Right cardiac atrium (tissue), 5 donors: ENCODE results near the gene LYSMD2. TPM values are rescaled to one million over a fixed set of nuclear protein-coding genes. Genes with fewer than 3 reads are reported as not detected.

Experiments
- ATAC-seq, 2 donors: fragments of 200-7000 bp; cut with Tn5 transposase; one replicate each; pipeline versions ENCODE4 v1.8.0 to v1.9.1; 2020; ENCODE audit warnings: moderate library complexity in 2 of 2, mild to moderate bottlenecking in 1 of 2
- DNase-seq, 3 donors: peaks; one replicate each; pipeline ENCODE4 v3.0.0-alpha.2; 2020
- H3K27ac ChIP-seq: one replicate; pipeline ENCODE4 v1.5.1; 2013; ENCODE audit warnings: mild to moderate bottlenecking, low read length, control low read depth, moderate library complexity
- H3K27me3 ChIP-seq: one replicate; pipeline ENCODE4 v1.6.1; 2013; ENCODE audit not compliant: control insufficient read depth, insufficient read depth
- H3K4me1 ChIP-seq: one replicate; pipeline ENCODE4 v1.6.1; 2013; ENCODE audit warnings: low read length; ENCODE audit not compliant: control insufficient read depth, insufficient read depth
- H3K4me3 ChIP-seq: one replicate; pipeline ENCODE4 v1.5.1; 2013; ENCODE audit warnings: low read length, control low read depth
- H3K9me3 ChIP-seq: one replicate; pipeline ENCODE4 v1.6.1; 2013; ENCODE audit warnings: low read length; ENCODE audit not compliant: control insufficient read depth
- WGBS: extraction: QIAGEN DNeasy Blood & Tissue Kit; methylation state at CpG from one replicate; pipeline ENCODE4 v1.1.7; 2013; 5-methylcytosine and 5-hydroxymethylcytosine counted together
- intact Hi-C, 4 donors: fragments of 100-400 bp; cut with DNase I; formaldehyde crosslinking; loops; one replicate each; pipeline versions ENCODE4 v1.11.0 to v1.14.0; 2022 to 2023
- polyA plus RNA-seq: library from polyadenylated mRNA; stranded (reverse); fragments of 200-250 nt; gene quantifications from one replicate; pipeline ENCODE4 v1.2.3, GENCODE V29; 2013
- total RNA-seq, 4 donors: library from RNA; stranded (reverse); fragmentation: NEBNext Ultra II Directional; extraction: Animal tissue kit (Norgen Biotek cat#: 25700); gene quantifications; one replicate each; pipeline ENCODE4 v1.2.1, GENCODE V29; 2021
- donor health status: healthy with polysubstance abuse.
- donor health status: DM: no; HTN: yes; CAD: no.
- donor health status: DM: no; HTN: no; CAD: no.
- donor health status: DM: no; HTN: yes; CAD: no; lungs with severe emphysema.
- donor health status: DM: yes; HTN: yes; CAD: no.

Gene LYSMD2
- total and polyA plus RNA-seq, 5 donors, result 6.5 to 7.8 (median 6.8) TPM

DNA sequence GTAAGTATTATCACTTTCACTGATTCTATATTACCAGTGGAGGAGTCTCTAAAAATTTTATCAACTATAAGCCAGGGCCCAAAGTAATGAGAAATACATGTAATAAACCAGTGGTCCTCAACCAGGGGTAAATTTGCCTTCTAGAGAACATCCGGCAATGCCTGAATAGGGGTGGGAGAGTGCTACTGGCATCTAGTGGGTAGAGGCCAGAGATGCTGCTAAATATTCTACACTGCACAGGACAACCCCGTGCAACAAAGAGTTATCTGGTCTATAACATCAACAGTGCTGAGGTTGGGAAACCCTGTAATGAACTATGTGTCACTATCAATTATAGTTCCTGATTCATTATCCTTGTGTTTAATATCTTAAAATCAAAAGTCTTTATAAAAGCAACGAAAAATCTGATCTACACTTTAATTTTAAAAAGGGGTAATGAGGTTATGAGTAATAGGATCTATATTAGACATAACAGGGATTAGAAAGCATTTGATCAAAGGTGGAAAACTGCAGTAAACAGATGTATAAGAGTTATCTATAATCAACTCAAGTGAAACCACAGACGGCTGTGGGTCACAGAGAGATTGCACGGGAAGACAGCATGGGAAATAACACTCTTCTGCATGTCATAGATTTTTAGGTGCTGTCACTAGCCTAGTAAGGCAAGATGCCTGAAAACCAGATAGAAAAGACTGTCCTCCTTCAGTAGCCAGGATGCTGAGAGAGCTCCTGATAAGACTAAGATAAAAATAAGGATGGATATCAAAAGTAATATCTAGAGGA is 2.0 kb downstream of the LYSMD2 start:
- Histone ChIP-seq H3K27ac (no peak overlapping the region), H3K9me3 (no peaks in the 10 kb centered on the region), H3K27me3 (no peaks in the 10 kb centered on the region), H3K4me1 (peaks cover 8% of the 10 kb centered on the region), H3K4me3 (no peak overlapping the region)
- DNase-seq (no peak), ATAC-seq (no peak)
- 61% methylated on average over 5 of the region's 5 CpGs for WGBS
- intact Hi-C loops, result no loop called here

DNA sequence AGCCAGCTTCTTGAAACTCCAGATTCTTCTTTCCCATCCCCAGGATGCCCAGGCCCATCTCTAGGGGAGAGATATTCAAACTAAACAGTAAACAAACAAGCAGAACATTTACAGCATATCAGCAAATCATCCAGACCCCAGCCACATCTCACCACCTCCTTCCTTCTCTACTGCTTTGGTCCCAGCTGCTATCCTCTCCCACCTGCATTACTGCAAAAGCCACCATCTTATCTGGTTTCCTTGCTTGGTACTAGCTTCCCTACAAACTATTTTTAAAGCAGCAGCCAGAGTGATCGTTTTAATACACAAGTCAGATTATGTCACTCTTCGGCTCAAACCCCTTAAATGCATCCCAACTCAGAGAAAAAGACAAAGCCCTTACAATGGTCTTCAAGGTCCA is 4.8 kb downstream of the LYSMD2 start:
- no peaks in the 10 kb centered on the region for H3K9me3 ChIP-seq
- H3K4me1 ChIP-seq, result peaks cover 8% of the 10 kb centered on the region
- H3K27me3 ChIP-seq, result no peaks in the 10 kb centered on the region
- H3K4me3 ChIP-seq, result no peak overlapping the region
- H3K27ac ChIP-seq, result no peak overlapping the region
- intact Hi-C loops, result no loop called here
- WGBS, result 50% methylated on average over 2 of the region's 2 CpGs
- DNase-seq (no peak), ATAC-seq (no peak)

DNA sequence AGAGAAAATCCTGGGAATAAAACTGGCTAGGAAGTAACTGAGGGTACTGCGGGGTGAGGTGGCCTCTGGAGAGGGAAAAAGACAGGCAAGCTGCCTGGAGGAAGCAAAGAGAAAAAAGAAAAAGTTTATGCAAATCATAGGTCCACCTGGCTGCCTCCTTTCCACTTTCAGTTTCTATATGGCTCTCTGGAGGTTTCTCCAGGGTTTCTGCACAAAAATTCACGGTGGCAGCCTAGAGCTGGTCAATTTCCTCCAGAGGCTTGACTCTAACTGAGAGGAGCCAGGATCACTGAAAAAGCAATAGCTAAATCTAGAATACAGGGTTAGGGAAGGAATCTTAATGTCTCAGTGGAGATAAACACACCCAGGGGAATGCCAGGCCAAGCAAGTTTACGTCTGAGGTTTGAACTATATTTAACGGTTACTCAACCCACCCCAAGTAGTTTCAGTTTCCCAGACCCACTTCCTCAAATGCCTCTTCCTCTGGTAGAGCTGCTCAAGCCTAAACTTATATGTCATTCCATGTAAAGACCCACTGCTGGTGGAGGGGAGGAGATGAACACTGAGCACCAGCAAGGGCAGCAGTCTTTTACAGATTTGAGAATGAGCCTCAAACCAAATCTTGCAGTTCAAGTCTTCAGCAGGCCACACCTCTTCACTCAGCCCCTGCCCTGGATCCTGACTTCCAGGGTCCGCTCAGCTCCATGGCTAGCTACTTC is 5.7 kb downstream of the LYSMD2 start:
- ATAC-seq, result peak; percentile 64 to 76
- intact Hi-C loops, result no loop called here
- Histone ChIP-seq H3K4me1 (peaks cover 16% of the 10 kb centered on the region), H3K4me3 (peak overlapping the region; percentile 28), H3K9me3 (no peaks in the 10 kb centered on the region), H3K27ac (peak overlapping the region; percentile 60), H3K27me3 (no peaks in the 10 kb centered on the region)
- DNase-seq, result no peak
- WGBS, result 36% methylated on average over 5 of the region's 5 CpGs

DNA sequence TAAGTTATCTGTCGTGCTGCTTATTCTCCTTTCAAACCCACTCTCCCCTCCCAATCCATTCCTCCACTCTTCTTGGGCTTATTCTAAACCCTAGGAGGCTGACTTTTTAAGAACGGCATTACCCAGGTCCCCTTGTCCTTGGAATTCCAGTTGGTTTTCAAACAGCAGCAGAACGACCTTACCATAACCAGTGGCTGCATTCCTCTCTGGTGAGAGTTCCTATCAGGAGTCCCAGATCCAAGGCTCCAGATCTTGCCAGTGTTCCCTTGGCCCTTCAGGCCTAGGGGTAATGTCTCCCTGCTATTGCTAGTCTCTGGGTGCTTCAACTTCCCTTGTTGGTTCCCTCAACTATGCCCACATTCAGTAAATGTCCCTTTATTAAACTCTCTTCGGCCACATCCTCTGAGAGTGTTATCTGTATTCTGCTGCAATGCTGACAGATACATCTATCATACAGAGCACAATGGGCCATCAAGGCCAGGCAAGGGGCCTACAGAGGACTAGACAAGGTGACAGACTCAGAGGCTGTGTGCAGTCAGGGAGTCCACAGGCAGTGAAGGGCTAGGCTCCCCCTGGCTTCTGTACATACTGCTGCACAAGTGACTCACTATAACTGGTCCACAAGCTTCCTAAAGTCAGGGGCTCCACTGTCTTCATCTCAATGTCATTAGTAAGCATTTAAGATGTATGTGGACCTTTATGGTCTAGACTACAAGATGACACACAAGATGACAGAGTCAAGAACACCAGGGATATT is 10.1 kb downstream of the LYSMD2 start:
- intact Hi-C loops, result no loop called here
- no peak for DNase-seq
- H3K27ac ChIP-seq, result peak overlapping the region; percentile 8

DNA sequence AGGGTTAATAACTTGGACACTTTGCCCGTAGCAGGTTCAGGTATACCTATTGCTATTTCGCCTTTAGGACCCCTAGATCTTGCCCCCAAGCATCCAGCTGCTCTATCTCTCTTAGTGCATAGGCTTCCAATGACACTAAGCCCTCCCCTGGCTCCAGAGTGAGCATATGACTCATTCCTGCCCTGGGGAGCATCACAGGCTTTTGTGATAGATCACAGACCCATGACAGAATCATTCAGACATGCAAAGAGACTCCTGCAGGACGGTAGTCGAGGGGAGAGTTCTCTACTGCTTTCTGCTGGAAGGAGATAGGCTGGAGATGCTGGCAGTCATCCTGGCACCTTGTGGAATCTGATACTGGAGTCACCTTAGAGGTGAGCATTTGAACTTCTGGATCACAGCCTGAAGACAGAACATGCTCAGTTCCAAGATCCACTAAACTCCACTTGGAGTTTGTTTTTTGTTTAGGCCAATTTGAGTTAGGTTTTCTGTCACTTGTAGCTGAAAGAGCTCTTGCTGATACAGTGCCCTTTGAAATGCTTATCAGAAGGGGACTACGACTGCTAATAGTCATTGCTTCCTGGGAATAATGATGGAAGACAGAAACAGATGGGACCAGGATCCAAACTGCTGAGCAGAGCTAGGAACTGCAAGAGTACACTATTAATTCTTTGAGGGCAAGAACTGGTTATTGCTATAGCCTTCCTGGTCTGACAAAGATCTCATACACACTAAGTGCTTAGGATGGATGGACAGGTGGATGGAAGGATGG is 11.0 kb downstream of the LYSMD2 start:
- Histone ChIP-seq H3K4me1 (peaks cover 16% of the 10 kb centered on the region), H3K27me3 (no peaks in the 10 kb centered on the region), H3K4me3 (no peak overlapping the region), H3K9me3 (no peaks in the 10 kb centered on the region), H3K27ac (peak overlapping the region; percentile 55)
- DNase-seq (peak in 2 of 3 donors; percentile 51 to 58), ATAC-seq (peak; percentile 92 to 96)
- WGBS, result 19% methylated on average over 5 of the region's 5 CpGs
- intact Hi-C loops, result no loop called here

More for the DNA sequence above, 10.1 kb downstream of the LYSMD2 start:
- WGBS, result 77% methylated on average over 4 of the region's 4 CpGs
- Histone ChIP-seq H3K27me3 (no peaks in the 10 kb centered on the region), H3K4me3 (no peak overlapping the region), H3K9me3 (no peaks in the 10 kb centered on the region), H3K4me1 (peaks cover 16% of the 10 kb centered on the region)
- no peak for ATAC-seq

DNA sequence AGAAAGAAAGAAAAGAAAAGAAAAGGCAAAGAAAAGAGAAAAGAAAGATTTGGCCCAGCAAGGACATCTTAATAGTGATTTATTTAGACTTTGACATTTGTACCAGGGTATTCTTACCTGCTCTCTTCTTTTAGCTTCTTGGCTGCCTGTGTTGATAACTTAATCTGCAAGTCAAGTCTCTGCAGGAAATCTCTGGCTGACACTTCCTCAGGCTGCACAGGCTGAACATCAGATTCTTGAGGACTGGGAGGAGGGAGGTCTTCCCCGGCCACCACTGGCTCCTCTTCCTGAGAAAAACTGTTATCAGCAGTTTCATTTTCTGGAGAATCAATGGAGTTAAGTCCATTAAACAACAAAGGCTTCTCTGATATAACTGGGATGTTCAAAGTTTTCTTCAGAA is 12.8 kb downstream of the LYSMD2 start:
- Histone ChIP-seq H3K27ac (no peak overlapping the region), H3K4me3 (no peak overlapping the region), H3K4me1 (peaks cover 21% of the 10 kb centered on the region), H3K27me3 (no peaks in the 10 kb centered on the region), H3K9me3 (no peaks in the 10 kb centered on the region)
- WGBS, result 26% methylated on average over 1 of the region's 1 CpG
- DNase-seq (no peak), ATAC-seq (peak; percentile 39 to 47)
- intact Hi-C loops, result no loop called here

DNA sequence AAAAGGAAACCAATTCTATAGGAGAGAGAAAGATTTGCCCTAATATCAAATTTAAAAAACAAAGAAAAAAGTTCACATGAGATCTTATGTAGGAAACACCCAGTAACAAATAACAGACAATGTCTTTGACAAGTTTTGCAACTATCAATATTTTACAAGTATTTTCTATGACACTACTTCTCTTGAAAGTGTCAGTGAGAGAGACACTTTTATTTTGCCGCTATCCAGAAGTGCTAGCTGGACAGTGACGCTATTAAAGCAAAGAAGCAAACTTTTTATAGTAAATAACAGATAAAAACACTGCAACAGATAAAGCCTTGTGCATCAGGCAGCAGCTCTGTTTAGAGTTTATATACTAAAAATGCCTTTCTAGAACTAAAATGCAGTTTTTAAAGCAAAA is 13.3 kb downstream of the LYSMD2 start:
- no peak for ATAC-seq
- no peak for DNase-seq
- no peaks in the 10 kb centered on the region for H3K27me3 ChIP-seq
- H3K4me3 ChIP-seq, result no peak overlapping the region
- peaks cover 21% of the 10 kb centered on the region for H3K4me1 ChIP-seq
- no peaks in the 10 kb centered on the region for H3K9me3 ChIP-seq
- 29% methylated on average over 2 of the region's 2 CpGs for WGBS
- H3K27ac ChIP-seq, result no peak overlapping the region
- intact Hi-C loops, result no loop called here

DNA sequence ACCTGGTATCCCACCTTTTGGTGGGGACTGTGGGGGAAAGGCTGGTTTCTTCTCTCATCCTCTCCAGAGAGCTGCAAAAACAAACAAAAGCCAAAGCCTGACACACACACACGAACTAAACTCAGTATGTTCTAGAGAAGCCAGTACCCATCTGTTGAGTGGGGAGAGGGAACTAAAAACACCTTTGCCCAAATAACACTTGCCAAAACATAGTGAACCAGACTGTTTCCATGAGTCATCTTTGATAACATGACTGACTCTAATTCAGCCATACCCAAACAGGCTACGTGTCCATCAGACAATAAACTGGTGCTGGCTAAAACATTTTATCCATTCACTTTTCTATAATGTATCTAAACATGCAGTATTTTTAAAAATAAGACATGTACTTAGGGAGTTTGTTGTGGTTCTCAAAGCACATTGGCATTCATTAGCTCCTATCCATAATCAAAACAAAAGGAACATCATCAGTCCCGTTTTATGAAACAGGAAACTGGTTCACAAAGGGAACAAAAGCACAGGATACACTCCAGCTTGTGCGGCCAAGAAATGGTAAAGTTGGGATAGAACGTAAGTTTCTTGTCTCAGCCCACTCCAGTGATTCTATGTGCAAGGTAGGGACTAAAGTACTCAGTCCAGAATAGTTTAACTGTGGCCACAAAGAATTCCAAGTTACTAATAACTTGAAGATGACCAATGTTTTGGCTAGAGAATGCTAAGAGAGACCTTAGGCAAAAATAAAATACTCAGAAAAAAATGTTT is 16.1 kb downstream of the LYSMD2 start:
- ATAC-seq (peak; percentile 34 to 89), DNase-seq (no peak)
- no peaks in the 10 kb centered on the region for H3K9me3 ChIP-seq
- H3K27ac ChIP-seq, result peak overlapping the region; percentile 37
- H3K4me3 ChIP-seq, result no peak overlapping the region
- peaks cover 9% of the 10 kb centered on the region for H3K4me1 ChIP-seq
- WGBS, result 52% methylated on average over 5 of the region's 5 CpGs
- H3K27me3 ChIP-seq, result no peaks in the 10 kb centered on the region
- intact Hi-C loops, result no loop called here

DNA sequence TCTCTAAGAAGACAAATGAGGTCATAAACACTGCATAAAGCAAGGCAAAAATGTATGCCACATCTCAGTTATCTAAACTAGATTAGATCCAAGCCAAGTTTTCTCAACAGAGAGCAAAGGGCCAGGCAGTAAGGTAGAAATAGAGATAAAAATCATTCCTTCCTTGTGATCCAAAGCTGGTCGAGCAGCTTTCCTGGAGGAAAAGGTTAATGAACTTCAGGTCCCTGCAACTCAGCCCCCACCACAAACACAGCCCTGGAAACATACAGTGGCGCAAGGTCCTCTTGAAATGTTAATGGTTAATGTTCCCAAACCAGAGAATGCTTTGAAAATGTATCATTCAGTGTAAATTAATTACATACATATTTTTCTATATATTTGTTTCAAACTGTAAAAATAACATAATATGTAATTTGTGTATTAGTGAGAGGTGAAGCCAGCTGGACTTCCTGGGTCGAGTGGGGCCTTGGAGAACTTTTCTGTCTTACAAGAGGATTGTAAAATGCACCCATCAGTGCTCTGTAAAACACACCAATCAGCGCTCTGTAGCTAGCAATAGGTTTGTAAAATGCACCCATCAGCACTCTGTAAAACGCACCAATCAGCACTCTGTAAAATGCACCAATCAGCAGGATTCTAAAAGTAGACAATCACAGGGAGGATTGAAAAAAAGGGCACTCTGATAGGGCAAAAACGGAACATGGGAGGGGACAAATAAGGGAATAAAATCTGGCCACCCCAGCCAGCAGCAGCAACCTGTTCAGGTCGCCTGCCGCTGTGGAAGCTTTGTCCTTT is 17.1 kb downstream of the LYSMD2 start:
- ATAC-seq (no peak), DNase-seq (no peak)
- intact Hi-C loops, result no loop called here
- Histone ChIP-seq H3K4me3 (no peak overlapping the region), H3K4me1 (peaks cover 9% of the 10 kb centered on the region), H3K27ac (peak overlapping the region; percentile 37), H3K9me3 (no peaks in the 10 kb centered on the region), H3K27me3 (no peaks in the 10 kb centered on the region)
- 86% methylated on average over 8 of the region's 8 CpGs for WGBS
